Measurements from ENCODE around the gene DHX32.
A peak's percentile ranks its signal among the peaks of the same experiment; 100 is the strongest.

The DHX32 gene

DNA sequence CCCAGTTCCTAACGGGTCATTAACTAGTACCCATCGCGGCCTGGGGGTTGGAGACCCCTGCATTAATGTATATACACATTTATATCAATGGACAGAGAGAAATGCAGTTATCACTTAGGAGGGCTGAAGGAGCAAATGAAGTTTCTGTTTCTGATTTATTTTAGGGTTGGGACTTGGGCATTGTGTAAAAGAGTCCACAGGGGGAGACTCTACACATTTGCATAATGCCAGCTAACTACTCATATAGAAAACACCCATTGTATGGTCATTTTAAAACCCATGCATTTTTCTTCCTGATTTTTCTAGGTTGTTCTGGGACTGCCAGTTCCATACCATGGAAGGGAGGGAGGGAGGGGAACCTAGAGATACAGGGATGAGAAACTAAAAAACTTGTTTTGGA, 34.2 kb downstream of the DHX32 start:
- no peak for DNase-seq (ENCODE audit: low spot score)

DNA sequence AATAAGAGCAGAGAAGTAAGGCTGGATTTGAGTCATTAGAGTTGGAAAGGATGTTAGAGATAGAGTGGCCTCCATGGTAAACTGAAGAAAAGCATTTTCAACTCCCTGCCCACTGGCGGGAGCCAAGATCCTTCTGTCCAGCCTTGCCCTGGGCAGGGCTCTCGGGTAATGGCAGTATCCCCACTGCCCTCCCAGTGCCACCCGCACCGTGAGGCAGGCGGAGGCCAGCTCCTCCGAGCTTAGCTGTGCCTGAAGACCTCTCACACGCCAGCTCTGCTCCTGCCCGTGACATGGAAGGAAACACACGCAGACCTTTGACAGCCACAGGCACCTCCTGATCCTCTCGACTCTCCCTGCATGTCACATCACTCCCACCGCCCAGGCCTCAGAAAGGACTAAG, 35.5 kb downstream of the DHX32 start:
- DNase-seq (ENCODE audit: low spot score) = no peak

DNA sequence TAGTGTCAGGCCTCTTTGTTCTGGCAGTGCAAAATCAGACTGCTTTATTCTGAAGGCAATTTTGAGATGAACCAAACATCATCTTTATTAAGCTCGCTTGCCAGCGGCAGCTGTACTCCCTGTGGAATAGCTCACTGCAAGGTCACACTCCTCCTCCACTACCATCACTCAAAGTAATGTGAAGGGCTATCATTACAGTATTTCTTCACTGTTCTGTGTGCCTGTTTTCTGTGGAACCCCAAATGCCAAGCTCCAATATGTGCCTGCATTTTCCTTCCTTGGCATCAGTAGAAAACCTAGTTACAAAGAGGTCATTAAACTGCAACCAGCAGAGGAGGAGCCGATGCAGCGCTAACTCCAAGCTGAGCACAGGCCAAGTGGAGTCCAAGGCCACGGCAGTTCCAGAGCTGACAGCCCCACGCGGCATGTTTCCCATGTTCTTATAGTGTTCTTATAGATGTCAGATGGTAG, 36.3 kb downstream of the DHX32 start:
- peak; percentile 49 for DNase-seq (ENCODE audit: low spot score)

DNA sequence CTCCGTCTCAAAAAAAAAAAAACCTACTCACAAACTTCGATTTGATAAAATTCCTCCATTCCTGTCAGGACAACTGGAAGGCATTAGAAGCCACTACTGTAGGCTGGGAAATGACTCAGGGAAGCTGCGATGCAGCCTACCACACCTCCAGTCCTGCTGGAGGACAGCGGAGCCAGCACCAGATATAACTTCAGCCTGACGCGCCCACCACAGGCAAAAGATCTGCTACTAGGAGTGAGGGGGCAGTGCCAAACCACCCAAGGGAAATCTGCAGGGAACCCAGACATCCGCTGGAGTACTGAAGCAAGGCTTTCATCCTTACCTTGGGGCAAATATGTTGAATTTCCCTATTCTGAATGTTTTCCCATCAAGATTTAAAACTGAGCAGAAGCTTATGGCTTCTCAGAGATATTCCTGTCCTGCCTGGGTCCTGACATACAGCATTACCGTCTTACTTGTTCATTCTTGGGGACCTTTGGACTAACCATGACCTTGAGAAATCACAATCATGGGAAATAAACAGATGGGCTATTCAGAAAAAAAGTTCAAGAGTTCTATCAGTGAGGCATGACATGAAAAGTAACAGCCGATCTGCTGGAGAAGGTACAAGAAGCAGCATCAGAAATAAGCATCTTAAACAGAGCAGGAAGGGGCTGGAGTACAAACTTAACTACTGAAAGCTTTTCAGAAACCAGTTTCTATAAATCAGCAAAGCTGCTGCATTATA, 37.3 kb downstream of the DHX32 start:
- no peak for DNase-seq (ENCODE audit: low spot score)

DNA sequence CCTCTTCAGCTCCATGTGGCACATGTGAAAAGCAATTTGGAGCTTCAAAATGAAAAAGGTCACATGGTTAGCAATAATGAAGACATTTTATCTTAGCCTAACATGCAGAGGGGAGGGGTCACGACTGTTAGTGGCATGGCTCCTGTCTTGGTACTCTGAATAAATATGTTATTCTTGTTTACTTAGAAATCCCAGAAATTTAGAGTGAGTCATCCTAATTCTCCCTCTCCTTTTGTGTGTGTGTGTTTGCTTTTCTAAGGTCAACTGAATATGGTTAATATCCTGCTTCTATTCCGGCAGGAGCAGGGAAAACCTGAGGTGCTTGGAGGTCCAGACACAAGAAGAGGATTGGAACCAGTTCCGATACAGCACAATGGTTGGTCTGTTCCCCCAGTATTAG, 40.1 kb downstream of the DHX32 start:
- DNase-seq (ENCODE audit: low spot score) = no peak

DNA sequence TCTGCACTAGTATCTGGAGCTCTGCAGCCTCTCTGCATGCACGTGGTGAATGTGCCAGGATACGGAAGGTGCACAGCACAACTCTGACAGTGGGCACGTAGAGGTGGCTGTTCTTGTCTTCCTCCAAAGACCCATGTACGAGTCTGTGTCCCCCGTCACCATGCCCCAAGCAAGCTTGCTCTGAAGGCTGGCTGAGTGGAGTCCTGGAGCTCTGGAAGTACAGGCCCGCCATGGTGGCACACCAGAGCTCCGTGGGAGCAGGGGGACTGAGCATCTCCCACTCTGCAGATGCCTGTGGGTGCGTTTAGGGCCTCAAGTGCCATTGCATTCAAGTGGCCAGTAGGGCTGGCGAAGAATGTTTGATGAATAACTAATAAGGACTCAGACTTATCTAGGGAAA, 40.7 kb downstream of the DHX32 start:
- DNase-seq (ENCODE audit: low spot score) = no peak

DNA sequence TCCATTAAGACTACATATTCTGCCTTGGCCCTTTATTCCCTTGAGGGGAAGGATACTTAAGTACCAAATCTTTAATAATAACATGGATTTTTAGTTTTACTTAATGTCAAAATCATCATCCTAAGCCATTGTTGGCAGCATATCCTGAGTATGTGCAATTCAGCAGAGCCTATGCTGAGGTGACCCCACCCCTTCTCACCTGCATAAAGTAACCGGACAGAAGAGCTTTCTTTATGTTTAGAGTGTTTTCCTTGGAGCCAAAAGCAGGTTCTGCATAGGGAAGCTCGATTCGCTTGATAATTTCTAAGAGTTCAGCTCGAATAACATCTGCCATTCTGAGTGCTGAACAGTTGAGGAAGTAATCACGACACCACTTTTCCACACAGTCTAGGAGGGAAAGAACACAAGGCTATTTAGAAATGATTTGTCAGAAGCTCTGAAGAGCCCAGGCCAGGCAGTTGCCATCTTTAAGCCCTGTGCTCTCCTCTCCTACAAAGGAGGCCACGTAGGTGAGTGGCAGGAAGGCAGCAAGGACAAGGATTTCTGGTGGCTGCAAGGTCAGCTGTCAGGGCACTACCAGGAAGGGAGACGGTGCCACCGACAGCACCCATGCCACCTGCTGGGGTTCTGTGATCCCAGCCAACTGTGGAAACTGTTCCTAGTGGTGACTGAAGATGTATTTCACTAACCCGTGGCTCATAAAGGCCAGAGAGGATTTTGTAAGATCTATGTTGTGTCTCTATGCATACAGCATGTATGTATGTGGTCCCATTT, 42.1 kb downstream of the DHX32 start:
- DNase-seq (ENCODE audit: low spot score) = no peak

DNA sequence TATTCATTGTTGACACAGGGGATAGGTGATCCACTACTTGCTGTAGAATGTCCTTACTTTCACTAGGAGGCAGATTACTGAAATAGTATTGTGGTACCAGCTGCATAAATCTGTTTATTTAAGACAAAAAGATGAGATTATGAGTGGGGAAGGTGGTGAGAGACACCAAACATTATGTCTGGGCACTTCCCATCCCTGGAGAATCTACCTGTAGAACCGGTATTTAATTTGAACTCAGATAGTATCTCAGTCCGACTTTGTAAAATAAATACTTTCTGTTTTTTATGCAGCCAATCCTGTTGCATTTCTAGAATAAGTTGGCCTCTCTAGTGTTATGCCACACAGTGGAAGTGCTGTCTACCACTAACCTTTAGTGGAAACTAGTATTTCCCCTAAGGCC, 44.3 kb downstream of the DHX32 start:
- DNase-seq (ENCODE audit: low spot score) = no peak

DNA sequence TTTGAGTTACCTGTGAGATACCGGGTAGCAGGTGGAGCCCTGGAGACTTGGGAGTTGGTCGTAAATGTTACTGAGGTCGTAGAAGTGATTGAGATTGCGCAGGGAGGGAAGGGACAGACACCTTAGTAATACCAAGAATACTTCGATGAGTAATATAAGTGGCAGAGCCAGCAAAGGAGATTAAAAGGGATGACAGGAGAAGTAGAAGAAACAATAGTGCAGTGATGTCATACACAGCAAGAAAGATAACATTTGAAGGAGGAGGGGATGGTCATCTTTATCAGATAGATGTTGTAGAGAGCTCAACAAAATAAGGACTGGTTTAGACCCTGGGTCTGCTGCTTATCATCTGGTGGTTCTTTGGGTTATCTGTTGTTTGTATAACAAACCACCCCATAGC, 52.8 kb downstream of the DHX32 start:
- no peak for DNase-seq (ENCODE audit: low spot score)

DNA sequence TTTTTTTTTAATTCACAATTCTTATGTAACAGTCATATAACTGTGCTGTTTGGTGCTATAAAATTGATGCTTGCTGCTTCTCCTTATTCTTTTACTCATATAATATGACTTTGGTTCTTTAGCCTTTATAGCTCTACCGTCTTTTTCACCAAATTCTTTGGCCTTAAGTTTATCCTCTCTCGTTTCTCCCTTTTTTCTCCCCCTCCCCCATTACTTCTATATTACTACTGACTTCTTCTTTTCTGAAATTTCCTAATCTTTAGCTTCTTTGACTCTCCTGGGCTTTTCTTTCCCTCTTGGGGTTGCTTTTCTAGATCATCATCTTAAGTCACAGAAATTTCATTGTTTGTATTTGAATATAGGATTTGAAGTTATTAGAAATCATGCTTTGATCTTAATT, 54.0 kb downstream of the DHX32 start:
- no peak for DNase-seq (ENCODE audit: low spot score)

DNA sequence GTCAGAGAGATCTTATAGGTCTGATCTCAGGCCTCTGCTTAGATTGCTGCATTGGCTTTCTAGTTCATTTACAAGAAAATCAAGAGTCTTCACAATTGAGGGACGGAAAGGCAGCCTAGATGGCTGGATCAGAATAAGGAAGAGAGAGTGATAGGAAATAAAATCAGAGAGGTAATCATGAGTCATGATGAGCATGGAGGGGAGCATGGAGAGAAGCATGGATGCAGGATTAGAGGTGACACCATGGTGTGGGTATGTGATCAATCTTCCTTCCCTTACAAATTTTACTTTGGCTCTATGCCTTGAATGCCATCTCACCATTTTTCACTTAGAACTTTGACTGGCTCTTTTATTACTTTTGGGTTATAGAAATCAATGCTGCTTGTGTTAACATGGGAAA, 56.4 kb downstream of the DHX32 start:
- no peak for DNase-seq (ENCODE audit: low spot score)

DNA sequence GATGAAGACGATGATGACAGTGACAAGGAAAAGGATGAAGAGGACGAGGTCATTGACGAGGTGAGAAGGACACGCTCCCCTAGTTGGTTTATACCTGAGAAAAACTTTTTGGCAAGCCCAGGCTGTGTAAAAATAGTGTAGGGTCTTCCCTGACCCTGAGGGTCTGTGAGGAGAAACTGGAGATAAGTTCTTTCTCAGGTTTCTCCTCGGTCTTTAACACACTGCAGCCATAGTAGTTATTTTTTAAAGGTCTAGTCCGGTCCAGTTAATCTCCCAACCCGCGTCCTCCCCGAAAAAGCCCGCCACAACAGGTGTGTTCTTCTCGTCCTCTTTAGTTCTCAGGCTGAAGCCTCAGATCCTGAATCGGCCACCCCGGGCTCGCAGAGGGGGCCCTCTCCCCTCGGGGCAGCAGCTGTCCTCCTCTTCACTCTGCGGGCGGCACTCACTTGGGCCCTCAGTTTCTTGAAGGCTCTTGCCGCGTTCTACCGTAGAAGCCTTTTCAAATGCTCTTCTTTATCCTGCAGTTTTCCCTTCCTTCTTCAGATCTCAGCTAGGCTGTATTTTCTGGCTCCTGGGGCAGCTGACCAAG, 57.3 kb downstream of the DHX32 start:
- no peak for DNase-seq (ENCODE audit: low spot score)

DNA sequence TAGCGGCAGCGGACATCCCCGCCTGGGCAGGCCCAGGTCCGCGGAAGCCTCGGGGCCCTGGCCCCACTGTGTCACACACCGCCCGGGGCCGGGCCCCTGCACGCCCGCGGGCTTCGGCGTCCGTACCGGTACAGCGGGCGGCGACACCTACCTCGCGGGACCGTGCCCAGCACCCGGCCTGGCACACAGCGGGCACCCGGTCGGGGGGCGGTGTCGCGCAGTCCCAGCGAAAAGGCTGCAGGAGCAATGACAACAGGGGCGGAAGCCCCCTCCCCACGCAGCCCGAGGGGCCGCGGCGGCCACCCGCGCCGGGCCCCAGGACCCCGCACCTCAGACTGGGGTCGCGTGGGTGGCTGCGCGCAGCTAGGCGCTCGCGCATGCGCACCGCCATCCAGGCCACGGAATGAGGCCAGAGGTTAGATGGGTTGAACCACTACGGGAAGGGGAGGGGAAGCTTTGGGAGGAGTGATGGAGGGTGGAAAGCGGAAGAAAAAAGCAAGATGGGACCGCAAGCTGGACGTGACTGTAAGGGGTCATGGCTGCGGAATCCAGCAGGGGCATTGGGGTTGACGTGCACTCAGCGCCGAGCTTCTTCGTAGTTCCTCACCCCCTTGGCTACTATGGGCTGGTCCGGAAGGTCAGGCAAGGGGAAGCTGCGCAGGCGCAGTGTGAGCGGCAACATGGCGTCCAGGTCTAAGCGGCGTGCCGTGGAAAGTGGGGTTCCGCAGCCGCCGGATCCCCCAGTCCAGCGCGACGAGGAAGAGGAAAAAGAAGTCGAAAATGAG, 58.0 kb downstream of the DHX32 start, which contains the start of the genes BCCIP and UROS:
TSS of gene BCCIP (plus strand) at position 669 of the 785 bp plus-strand sequence. CDS start at position 681, 12 bp downstream.
TSS of gene UROS (minus strand) at position 381 of the 785 bp plus-strand sequence. CDS start 6,759 bp downstream, outside the sequence.
- peak; percentile 91 for DNase-seq (ENCODE audit: low spot score)

DNA sequence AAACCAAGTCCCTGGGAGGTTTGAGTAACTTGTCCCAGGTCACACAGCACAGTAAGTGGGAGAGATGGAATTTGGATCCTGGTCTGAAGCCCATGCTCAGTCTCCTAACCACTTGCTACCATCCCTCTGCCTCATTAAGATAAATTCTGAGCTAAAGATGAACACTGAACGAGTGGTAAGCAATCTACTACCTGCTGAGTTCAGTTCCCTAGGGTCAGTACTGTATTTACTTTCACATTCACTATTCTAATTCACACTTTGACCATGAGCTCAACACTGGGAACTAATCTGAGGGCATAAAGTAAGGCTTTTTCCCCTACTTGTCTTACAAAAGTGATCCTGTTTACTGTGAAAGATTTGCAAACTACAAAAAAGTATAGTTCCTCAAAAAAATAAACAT, 60.4 kb downstream of the DHX32 start:
- DNase-seq (ENCODE audit: low spot score) = no peak

DNA sequence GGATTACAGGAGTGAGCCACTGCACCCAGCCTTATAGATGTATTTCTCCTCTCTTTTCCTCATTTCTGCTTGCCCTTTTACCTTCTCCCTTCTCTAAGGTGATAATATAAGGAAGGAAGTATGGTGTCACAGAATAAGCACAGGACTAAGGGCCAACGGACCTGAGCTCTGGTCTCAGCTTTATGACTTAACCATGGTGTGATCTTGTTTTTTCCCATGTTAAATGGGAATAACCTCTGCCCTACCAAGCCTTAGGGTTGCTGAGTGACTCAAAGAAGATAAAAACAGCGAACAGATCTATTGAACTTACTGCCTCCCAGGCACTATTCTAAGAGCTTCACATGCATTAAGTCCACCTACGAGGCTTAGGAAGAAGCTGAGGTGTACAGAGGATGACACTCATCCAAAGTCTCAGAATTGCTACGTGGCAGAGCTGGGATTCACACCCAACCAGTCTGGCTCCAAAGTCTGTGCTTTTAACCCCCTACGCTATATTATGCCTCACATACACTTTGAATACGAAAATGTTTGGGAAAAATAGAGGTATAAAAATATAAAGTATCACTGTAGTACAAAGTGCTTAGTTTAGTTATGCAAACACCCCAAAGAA, 63.6 kb downstream of the DHX32 start:
- no peak for DNase-seq (ENCODE audit: low spot score)

DNA sequence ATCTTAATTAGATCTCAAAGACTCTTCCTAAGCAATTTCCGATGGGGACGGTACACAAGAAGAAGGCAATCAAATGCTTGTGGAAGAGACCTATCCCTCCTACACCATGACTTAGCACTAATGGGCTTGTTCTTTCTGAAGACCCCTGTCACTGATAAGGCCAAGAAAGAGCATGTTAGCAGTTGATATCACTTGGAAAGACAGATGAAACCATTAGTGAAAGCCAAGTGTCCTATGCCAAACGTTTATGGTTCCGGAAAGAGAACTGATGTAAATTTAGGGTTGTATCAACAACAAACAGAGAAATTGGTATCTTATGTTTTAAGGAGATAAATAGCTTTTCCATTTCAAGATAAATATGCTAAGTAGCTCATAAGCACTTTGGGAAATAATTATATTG, 64.5 kb downstream of the DHX32 start:
- DNase-seq (ENCODE audit: low spot score) = no peak

DNA sequence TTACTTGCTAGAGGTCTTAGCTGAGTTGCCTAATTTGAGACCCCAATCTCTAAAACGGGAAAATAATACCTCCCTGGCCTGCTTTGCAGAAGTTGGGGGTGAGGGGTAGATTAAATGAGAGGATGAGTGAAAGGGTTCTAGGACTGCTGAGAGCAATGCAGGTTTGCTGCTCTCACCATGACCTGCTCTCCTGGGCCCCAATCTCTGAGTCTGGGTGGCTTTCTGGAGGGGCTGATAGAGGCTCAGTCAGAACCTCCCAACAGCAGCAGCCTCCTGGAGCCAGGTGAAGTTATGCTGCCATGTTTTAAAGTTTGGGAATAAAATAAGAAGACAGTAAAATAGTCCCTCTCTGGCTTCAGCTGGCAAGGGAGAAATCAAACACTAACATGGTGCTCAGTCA, 65.3 kb downstream of the DHX32 start:
- no peak for DNase-seq (ENCODE audit: low spot score)

DNA sequence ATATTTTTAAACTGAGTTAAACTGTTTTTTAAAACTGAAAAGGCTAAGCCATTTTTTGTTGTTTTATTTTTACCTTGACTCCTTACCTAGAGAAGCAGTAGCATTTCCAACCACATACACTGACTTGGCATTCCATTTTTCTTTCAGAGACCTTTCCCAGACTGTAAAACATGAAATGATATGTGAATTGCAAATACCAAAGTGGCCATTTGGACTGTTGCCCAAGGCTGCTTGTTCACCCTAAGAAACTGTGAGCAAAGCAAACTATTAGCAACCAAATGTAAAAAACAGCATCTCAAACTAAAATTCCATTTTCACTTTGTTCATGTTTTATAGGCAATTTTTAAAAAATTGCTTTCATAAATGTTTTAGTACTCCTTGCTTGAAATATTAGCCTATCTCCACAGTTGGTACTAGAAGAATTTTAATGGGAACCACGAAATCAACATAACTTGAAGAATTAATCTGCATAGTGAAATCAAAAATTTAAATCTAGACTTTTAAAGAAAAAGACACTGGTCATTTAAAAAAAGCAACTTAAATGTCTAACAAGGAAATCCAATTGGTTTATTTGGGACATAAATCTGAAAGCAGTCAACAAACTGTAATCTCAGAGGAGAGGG, 68.9 kb downstream of the DHX32 start:
- no peak for DNase-seq (ENCODE audit: low spot score)

DNA sequence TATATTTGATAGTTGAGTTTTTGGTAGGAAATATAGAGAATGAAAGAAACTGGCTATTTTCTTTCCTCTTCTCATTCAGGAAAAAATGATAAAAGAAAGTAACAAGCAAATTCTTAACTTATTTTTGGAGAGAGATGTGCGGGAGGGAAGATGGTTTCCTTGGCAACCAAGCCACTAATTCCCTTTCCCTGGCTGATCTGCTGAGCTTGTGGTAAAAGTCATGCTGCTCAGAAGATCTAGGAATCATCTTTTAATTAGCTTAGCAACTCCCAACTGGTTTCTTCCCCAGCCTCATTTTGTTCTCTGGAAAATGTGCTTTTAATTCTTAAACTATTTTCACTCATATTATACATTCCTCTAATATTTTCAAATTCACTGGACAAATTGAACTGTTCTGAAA, 69.8 kb downstream of the DHX32 start:
- DNase-seq (ENCODE audit: low spot score) = no peak

DNA sequence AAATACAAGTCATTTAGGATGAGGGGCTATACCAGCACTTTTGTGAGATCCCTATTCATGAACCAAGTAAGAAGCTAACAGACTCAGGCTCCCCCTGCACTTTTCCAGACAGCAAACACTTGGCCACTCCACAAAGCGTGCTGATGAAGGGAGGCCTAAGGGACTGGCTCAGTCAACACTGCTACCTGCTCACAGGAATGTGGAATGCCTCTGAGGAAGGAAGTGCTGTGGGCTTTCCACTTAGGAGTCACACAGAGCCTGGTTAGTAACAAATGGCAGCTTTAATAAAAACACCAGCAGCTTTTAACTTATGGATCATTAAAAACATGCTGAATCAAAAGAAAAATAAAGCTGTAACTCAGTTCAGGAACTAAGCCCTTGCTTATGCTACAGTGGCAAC, 73.0 kb downstream of the DHX32 start:
- no peak for DNase-seq (ENCODE audit: low spot score)

DNA sequence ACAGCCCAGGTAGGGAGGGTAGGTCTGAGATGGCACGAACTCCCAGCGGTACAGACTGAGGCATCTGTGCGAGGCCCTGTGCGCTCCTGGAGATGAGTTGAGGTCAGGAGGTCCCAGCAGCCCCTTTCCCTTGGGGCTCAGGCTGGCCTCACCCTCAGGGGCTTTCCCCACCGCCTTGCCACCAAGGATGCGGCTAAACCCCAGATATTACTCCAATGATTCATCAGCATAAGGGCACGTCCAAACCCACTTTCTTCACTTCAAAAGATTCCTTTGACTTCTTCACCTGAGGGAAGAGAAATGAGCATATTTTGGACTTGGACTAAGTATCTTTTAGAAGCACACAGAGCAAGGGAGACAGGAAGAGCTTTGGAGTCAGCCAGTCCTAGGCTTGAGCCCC, 78.4 kb downstream of the DHX32 start:
- no peak for DNase-seq (ENCODE audit: low spot score)

Measured in Ammon's horn (tissue), 1 donor.